Measurements from ENCODE around the gene CFI.

The CFI gene

GRCh38 chr4:109698656-109699055 lies 103.1 kb downstream of the CFI start:
- DNase-seq (ENCODE audit: low read depth) = no peak
- TF ChIP-seq CTCF (conservative IDR thresholded peaks at IDR 0.05; ENCODE audit: low read depth, low read length) = no peak
- H3K4me3 ChIP-seq (ENCODE audit: low read length) = no peak overlapping the region

DNA sequence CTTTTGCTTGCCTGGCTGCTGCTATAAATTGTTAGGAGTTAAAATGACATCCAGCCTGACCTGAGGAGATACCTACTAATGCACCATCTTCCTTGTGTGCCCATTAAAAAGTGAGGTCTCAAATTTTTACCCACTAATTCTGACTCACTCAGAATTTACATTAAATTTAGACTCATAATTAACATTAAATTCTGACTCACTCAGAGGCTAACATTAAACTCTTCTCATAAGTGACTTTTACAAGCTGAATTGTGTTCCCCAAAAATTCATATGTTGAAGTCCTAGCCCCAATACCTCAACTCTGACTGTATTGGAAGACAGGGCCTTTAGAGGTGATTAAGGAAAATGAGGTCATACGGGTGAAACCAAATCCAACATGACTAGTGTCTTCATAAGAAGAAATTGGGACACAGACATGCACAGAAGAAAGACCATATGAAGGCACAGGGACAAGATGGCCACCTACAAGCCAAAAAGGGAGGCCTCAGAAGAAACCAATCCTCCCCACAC lies 110.3 kb downstream of the CFI start:
- no peak for DNase-seq (ENCODE audit: low read depth)
- TF ChIP-seq CTCF (conservative IDR thresholded peaks at IDR 0.05; ENCODE audit: low read depth, low read length) = no peak

More for the DNA sequence above, 110.3 kb downstream of the CFI start:
- H3K4me3 ChIP-seq (ENCODE audit: low read length) = no peak overlapping the region

All from retinal pigment epithelial cell (primary cell).